Stimulated activated CD8-positive, alpha-beta memory T cell treated with anti-CD3 and anti-CD28 coated beads, Interleukin-2, amount 100 ng/mL, for 48 hours (primary cell): Measurements from ENCODE around the gene SULF2.

Experiments used
- DNase-seq, 2 donors: peaks; one replicate each; pipeline ENCODE4 v3.0.0-alpha.2; 2020; ENCODE audit warnings: low read depth in 2 of 2

SULF2 gene

GRCh38 chr20:47762699-47763268 is 22.5 kb downstream of the SULF2 start:
- no peak for DNase-seq

GRCh38 chr20:47761482-47762047 is 23.7 kb downstream of the SULF2 start:
- no peak for DNase-seq

GRCh38 chr20:47760686-47761481 is 24.4 kb downstream of the SULF2 start:
- DNase-seq: no peak

GRCh38 chr20:47758517-47759450 is 26.5 kb downstream of the SULF2 start:
- DNase-seq: no peak

GRCh38 chr20:47757145-47758035 is 27.9 kb downstream of the SULF2 start:
- DNase-seq: no peak

- DNase-seq: no peak
These were observed 30.2 kb downstream of the SULF2 start for GRCh38 chr20:47754946-47755652.

GRCh38 chr20:47754388-47754715 is 30.9 kb downstream of the SULF2 start:
- DNase-seq: no peak

- DNase-seq: no peak
These were observed 31.5 kb downstream of the SULF2 start for GRCh38 chr20:47753576-47754387.

GRCh38 chr20:47751449-47751848 is 33.8 kb downstream of the SULF2 start:
- no peak for DNase-seq

GRCh38 chr20:47749339-47749738 is 35.9 kb downstream of the SULF2 start:
- DNase-seq: no peak

GRCh38 chr20:47748823-47749222 is 36.5 kb downstream of the SULF2 start:
- DNase-seq: no peak

GRCh38 chr20:47748069-47748468 is 37.2 kb downstream of the SULF2 start:
- DNase-seq: no peak

GRCh38 chr20:47747669-47748031 is 37.6 kb downstream of the SULF2 start:
- DNase-seq: no peak

- DNase-seq: no peak
These were observed 40.5 kb downstream of the SULF2 start for GRCh38 chr20:47744803-47745202.

GRCh38 chr20:47743671-47744070 is 41.6 kb downstream of the SULF2 start:
- no peak for DNase-seq

GRCh38 chr20:47741669-47742608 is 43.3 kb downstream of the SULF2 start:
- DNase-seq: no peak

GRCh38 chr20:47740862-47741184 is 44.5 kb downstream of the SULF2 start:
- DNase-seq: no peak

- no peak for DNase-seq
These were observed 45.0 kb downstream of the SULF2 start for GRCh38 chr20:47740121-47740861.
